ENCODE measurements around the gene FANCG. TPM values are rescaled to one million over a fixed set of nuclear protein-coding genes. Genes with fewer than 3 reads are reported as not detected.

FANCG gene
- 18.5 and 25.3 TPM in 2 replicates for total RNA-seq

DNA sequence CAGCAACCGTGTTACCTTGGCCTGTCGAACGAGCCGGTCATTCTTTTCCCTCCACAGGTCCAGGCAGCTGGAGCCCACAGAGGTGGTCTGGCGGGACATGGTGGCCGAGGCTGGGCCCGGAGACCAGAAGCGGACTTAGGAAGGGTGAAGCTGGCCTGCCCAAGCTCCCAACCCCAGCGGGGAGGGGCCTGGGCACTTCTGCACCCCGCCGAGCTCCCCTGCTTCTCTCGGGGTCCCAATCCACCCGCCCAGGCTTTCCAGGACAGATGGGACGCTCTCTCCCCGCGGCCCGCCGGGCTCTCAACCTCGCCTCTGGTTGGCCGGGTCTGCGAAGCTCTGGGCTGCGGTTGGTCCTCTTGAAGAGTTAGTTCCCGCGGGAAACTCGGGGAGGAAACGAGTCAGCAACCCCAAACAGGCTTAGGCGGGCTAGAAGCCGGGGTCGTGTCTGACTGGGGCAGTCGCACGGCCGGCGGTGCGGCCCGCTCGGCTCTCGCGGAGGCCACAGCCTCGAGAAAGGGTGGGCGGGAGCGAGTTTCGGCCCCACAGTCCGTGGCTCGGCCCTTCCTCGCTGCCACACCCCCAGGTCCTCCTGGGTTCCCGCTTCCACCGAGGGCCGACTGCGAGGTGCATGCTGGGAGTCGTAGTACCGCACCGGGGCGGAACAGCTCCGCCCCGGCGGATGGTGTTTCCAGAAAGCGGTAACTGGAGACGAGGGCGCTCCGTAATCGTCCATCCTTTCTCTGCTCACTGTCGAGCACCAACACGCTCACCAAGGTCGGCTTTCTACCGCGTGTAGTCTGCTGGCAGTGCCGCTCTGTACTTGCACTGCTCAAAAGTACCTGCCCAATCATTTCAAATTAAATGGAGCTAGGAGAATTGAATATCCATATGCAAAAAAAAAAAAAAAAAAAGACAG lies at the start of gene FANCG:
Gene FANCG (minus strand): TSS at position 517 of the 916 bp plus-strand sequence. CDS start 418 bp downstream, at position 99.

GRCh38 chr9:35115680-35116538 lies 36.2 kb upstream of the FANCG start, which contains the start of gene ATOSB:
Gene ATOSB, minus strand, starts transcription at chr9:35115862. Its CDS starts 7,588 bp downstream, at chr9:35108274.

GRCh38 chr9:35102769-35103659 lies 23.3 kb upstream of the FANCG start, which contains the start of gene STOML2:
Gene STOML2, minus strand, starts transcription at chr9:35103131. Its CDS starts 37 bp downstream, at chr9:35103094.

DNA sequence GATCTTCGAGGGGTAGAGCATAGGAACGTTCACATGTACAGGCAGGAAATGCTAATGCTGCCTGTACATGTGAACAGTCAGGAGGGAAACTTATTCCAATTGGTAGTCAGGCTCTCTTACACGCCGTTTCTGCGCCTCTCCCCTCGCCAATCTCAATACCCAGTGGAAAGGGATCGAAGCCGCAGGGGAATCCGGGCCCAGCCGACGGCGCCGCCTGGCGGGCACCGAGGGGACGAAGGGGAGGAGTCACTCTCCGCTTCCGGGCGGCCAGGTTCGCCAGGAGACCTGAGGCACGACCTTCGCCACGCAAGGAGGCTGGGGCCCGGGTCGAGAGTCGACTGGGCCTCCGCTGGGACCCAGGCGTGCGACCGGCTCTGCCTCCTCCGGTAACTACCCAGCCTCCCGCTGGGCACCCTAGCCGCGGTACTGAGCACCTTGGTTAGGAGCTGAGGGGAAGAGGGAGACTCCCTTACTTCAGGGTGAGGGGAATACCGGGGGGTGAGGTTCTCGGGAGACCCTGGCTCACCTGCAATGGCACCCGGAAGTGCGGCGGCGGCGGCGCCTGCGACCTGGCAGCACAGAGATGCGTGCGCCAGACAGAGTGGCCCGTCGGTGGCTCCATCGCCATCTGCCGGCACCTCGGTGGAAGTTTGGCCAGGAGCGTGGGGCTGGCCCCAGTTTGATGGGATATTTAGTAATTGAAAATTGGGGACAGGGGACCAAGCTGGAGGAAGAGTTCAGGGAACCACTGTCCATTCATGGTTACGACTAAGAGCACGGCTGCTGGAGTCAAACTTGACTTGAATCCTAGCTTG lies 16.5 kb upstream of the FANCG start, which contains the start of gene PIGO:
Gene PIGO (minus strand): TSS at position 557 of the 815 bp plus-strand sequence. CDS start 1,026 bp downstream, outside the sequence.

DNA sequence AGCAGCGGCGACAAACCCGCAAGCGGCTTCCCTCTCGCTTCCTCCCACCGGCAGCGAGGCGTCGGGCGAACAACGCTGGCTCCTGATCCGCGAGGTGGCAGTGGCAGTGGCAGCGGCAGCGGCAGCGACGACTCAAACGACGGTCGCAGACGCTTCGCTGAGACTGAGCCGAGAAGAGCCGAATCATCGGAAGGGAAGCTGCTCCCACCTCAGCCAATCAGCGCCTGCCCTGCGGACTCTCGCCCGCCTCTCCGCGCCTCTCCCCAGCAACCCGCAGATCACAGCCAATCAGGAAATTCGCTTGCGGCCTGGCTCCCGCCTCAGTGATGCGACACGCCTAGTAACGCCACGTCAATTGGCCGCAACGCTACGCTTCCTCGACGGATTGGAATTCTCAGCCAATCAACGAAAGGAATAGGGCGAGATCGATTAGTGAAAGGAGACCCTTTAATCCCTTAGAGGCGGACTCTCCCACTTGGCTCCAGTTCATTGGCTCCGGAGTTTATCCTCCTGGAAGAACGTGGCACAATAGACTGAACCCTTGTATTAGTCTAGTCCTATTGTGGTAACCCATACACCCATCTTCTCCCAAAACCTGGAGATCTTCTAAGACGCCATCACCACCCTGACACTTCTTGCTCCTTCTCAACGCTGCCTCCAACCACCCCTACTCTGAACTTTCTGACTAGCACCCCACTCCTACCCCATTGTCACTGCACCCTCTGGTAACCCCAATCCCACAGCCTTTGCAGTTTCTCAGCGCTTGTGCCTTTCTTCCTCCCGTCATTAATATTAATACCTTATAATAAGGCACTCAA lies 7.1 kb downstream of the FANCG start, which contains the start of gene VCP:
Gene VCP (minus strand): TSS at position 165 of the 818 bp plus-strand sequence. CDS start 272 bp downstream, outside the sequence.

Other genes with a start within 250 kb of the FANCG start
- gene PHF24, start 121.7 kb downstream of the FANCG start, total RNA-seq: not detected in 2 replicates
- 5.8 and 6.5 TPM in 2 replicates for gene DNAJB5, start 90.2 kb downstream of the FANCG start, total RNA-seq
- gene VCP, start 7.3 kb downstream of the FANCG start, total RNA-seq: 510 and 517 TPM in 2 replicates
- gene PIGO, start 16.6 kb upstream of the FANCG start, total RNA-seq: 7.5 and 11.2 TPM in 2 replicates
- 296 and 332 TPM in 2 replicates for gene STOML2, start 23.2 kb upstream of the FANCG start, total RNA-seq
- 8.8 and 24.4 TPM in 2 replicates for gene ATOSB, start 35.9 kb upstream of the FANCG start, total RNA-seq
- 24.0 and 34.2 TPM in 2 replicates for gene UNC13B, start 82.1 kb upstream of the FANCG start, total RNA-seq

All from epithelial cell of umbilical artery (primary cell).